Measurements from ENCODE around the gene IQCK. TPM values are rescaled to one million over a fixed set of nuclear protein-coding genes. Genes with fewer than 3 reads are reported as not detected.

The IQCK gene
- total RNA-seq, 1 donor from 2014 or later: 1.3 TPM

DNA sequence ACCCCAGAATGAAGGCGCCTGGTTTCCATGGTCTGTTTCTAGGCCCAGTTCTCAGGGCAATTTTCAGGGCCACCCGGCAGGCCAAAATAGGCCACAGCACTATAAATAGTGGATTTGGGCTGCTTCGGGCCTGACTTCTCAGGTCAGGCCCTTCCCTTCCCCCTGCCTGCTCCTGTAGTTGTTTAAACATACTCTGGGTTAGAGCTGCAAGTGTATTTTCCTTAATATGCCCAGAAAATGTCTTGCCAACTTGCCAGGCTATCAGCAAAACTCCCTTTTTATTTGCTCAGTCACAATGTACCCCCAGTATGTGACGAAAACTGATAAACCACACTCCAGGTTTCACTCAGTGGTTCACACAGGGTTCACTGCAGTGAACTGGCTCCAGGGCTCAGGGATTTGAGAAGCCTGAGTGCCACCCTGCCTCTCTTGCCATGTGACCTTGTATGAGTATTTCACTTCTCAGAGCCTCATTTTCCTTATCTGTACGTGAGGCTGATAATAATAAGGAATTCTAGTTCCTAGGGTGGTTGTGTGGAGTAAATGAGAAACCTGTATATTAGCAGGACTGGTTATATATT, 90.1 kb downstream of the IQCK start:
- TF ChIP-seq, protein P1, sequence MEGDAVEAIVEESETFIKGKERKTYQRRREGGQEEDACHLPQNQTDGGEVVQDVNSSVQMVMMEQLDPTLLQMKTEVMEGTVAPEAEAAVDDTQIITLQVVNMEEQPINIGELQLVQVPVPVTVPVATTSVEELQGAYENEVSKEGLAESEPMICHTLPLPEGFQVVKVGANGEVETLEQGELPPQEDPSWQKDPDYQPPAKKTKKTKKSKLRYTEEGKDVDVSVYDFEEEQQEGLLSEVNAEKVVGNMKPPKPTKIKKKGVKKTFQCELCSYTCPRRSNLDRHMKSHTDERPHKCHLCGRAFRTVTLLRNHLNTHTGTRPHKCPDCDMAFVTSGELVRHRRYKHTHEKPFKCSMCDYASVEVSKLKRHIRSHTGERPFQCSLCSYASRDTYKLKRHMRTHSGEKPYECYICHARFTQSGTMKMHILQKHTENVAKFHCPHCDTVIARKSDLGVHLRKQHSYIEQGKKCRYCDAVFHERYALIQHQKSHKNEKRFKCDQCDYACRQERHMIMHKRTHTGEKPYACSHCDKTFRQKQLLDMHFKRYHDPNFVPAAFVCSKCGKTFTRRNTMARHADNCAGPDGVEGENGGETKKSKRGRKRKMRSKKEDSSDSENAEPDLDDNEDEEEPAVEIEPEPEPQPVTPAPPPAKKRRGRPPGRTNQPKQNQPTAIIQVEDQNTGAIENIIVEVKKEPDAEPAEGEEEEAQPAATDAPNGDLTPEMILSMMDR (IDR thresholded peaks at IDR 0.05; ENCODE audit: insufficient read depth, low read length, severe bottlenecking): no peak
- FAIRE-seq (no peak), DNase-seq (ENCODE audit: low read depth) (no peak)
- H3K36me3 ChIP-seq (ENCODE audit: control insufficient read depth, insufficient read depth, low read length): no peaks in the 10 kb centered on the region
- no peaks in the 10 kb centered on the region for H3K27me3 ChIP-seq (ENCODE audit: control insufficient read depth, insufficient read depth, low read length)
- no peak overlapping the region for H3K4me3 ChIP-seq (ENCODE audit: low read depth, low read length)

DNA sequence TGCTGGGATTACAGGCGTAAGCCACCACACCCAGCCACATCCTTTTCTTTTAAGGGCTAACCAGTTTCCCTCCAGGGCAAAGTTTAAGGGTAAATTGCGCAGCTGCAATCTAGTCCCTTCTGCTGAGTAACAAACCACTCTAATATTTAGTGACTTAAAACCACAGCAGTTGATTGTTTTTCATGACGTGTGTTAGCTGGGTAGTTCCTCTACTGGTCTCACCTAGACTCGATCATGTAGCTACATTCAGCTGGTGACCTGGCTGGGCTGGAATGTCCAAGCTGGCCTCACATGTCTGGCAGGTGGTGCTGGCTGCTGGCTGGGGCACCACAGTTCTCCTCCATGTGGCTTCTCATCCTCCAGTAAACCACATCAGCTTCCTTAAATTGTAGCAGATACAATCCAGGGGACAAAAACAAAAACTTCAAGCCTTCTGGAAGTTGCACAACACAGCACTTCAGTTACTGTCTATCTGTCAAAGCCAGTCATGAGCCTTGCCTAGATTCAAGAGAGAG, 91.1 kb downstream of the IQCK start:
- Histone ChIP-seq H3K27me3 (ENCODE audit: control insufficient read depth, insufficient read depth, low read length) (no peaks in the 10 kb centered on the region), H3K36me3 (ENCODE audit: control insufficient read depth, insufficient read depth, low read length) (no peaks in the 10 kb centered on the region), H3K4me3 (ENCODE audit: low read depth, low read length) (no peak overlapping the region)
- TF ChIP-seq, protein P1 (IDR thresholded peaks at IDR 0.05; ENCODE audit: insufficient read depth, low read length, severe bottlenecking): no peak
- DNase-seq (ENCODE audit: low read depth) (peak; percentile 10), FAIRE-seq (no peak)

DNA sequence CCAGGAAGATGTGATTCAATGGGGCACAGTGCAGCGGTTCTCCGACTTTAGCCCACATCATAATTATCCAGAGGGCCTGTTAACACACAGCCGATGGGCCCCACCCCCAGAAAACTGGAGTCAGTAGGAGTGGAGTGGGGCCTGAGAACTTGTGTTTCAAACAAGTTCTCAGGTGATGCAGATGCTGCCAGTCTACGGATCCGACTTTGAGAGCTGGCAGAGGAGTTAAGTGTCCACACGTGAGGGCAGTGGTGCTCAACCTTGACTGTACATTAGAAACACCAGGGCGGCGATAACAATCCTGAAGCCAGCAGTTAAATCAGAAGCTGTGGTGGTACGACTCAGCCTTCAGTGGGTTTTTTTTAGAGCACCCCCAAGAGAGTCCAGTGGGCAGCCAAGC, 91.6 kb downstream of the IQCK start:
- Histone ChIP-seq H3K27me3 (ENCODE audit: control insufficient read depth, insufficient read depth, low read length) (no peaks in the 10 kb centered on the region), H3K36me3 (ENCODE audit: control insufficient read depth, insufficient read depth, low read length) (no peaks in the 10 kb centered on the region), H3K4me3 (ENCODE audit: low read depth, low read length) (no peak overlapping the region)
- DNase-seq (ENCODE audit: low read depth): no peak
- no peak for FAIRE-seq
- TF ChIP-seq, protein P1 (IDR thresholded peaks at IDR 0.05; ENCODE audit: insufficient read depth, low read length, severe bottlenecking): no peak

DNA sequence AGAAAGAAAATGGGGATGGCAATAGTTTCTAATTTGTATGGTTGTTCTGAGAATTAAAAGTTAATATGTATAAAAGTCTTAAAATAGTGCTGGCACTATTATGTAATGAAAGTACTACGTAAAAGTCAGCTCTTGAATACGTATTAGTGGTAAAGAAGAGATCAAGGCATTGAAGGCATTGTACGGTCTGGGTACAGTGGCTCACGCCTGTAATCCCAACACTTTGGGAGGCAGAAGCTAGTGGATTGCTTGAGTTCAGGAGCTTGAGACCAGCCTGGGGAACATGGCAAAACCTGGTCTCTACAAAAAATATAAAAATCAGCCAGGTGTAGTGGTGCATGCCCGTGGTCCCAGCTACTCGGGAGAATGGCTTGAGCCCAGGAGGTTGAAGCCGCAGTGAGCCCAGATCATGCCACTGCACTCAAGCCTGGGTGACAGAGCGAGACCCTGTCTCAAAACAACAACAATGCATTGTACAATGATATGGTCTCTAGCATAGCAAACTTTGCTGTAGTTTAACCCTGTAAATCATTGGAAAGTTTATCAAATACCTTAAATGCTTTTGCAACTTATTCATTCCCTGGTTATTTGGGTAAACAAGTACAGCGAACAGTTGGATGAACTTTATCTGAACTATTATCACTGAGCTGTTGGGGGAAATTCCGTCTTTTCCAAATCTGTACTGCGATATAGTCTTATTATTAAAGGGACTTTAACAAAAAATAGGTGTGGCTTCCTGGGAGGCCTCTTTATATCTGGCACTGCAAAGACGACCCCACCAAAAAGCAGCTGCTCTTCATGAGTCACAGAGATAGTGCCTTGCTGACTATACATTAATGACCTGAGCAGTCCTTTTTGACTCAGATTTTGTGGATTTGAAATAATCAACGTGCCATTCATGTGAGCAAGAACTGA, 93.0 kb downstream of the IQCK start:
- Histone ChIP-seq H3K4me3 (ENCODE audit: low read depth, low read length) (no peak overlapping the region), H3K27me3 (ENCODE audit: control insufficient read depth, insufficient read depth, low read length) (no peaks in the 10 kb centered on the region), H3K36me3 (ENCODE audit: control insufficient read depth, insufficient read depth, low read length) (no peaks in the 10 kb centered on the region)
- FAIRE-seq (no peak), DNase-seq (ENCODE audit: low read depth) (peak; percentile 57)
- TF ChIP-seq, protein P1 (IDR thresholded peaks at IDR 0.05; ENCODE audit: insufficient read depth, low read length, severe bottlenecking): no peak

DNA sequence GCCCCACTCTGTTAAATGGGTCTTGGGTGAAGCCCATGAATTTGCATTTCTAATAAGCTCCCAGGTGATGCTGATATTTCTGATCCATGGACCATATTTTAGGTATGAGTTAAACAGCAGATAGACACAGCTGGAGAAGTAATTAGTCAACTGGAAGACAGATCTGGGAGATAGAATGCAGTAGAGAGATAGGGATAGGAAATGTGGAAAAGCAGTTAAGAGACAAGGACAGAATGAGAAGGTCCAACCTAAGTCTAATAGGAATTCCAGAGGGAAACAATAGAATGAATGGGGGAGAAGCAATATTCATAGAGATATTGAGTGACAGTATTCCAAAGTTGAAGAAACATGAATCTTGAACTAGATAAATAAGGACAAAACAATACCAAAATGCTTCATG, 94.9 kb downstream of the IQCK start:
- DNase-seq (ENCODE audit: low read depth) (no peak), FAIRE-seq (no peak)
- TF ChIP-seq, protein P1 (IDR thresholded peaks at IDR 0.05; ENCODE audit: insufficient read depth, low read length, severe bottlenecking): no peak

More for the DNA sequence above, 94.9 kb downstream of the IQCK start:
- Histone ChIP-seq H3K4me3 (ENCODE audit: low read depth, low read length) (no peak overlapping the region), H3K27me3 (ENCODE audit: control insufficient read depth, insufficient read depth, low read length) (no peaks in the 10 kb centered on the region), H3K36me3 (ENCODE audit: control insufficient read depth, insufficient read depth, low read length) (no peaks in the 10 kb centered on the region)
